K562 (cell line): ENCODE results near the gene C6orf15. TPM values are rescaled to one million over a fixed set of nuclear protein-coding genes. Genes with fewer than 3 reads are reported as not detected.

Source experiments
- ATAC-seq: fragments of 200-7000 bp; cut with Tn5 transposase; 3 replicates; pipeline ENCODE4 v1.9.1; 2020; ENCODE audit warnings: moderate library complexity
- BruUV-seq: library from RNA; stranded (reverse); fragments of 400-500 nt; replicated peaks from 2 replicates; lab custom pipeline; 2021; lab: Mats Ljungman, UMichigan
- CTCF ChIA-PET: fragments of 300-600 bp; formaldehyde crosslinking; extraction: SDS; loops from one replicate; lab custom pipeline; 2021; ENCODE audit warnings: low intra/inter-chr PET ratio; lab: Yijun Ruan, JAX
- POLR2A ChIA-PET: fragments of 300-600, 350-650 bp; sonication (Branson Sonifier 250); formaldehyde crosslinking; extraction: SDS; loops from one replicate; lab custom pipeline; 2021; ENCODE audit warnings: antibody characterized with exemption, inconsistent platforms; lab: Yijun Ruan, JAX
- DNase-seq, 4 experiments: peaks; one replicate each; pipeline versions ENCODE4 v3.0.0 to v3.0.0-alpha.2; 2011 to 2018; ENCODE audit warnings: low spot score in 3 of 4, mixed read lengths in 3 of 4; ENCODE audit errors: extremely low read depth in 1 of 4
- FAIRE-seq: peaks from 2 replicates; lab custom pipeline; 2011; peaks lifted over from hg19 to GRCh38; lab: Jason Lieb, UNC
- H2AFZ ChIP-seq: 2 replicates; pipeline ENCODE4 v1.6.0; 2011; ENCODE audit warnings: low read depth, low read length, control low read depth, inconsistent platforms
- H3K27ac ChIP-seq: fragments of 200-600 bp; 3 replicates; pipeline ENCODE4 v1.8.0; 2011; ENCODE audit warnings: low read depth, mild to moderate bottlenecking, control low read depth, inconsistent platforms, low read length, moderate library complexity, mixed read lengths; ENCODE audit errors: extremely low read depth
- H3K27me3 ChIP-seq, 2 experiments: fragments of 300-600 bp in 1 of 2; 2 replicates in 1 of 2; 3 replicates in 1 of 2; pipeline versions ENCODE4 v1.6.0 to v1.8.0; 2011; ENCODE audit warnings: inconsistent platforms in 2 of 2, low read length in 2 of 2, mild to moderate bottlenecking in 1 of 2, mixed read lengths in 1 of 2, moderate library complexity in 1 of 2; ENCODE audit not compliant: control insufficient read depth in 2 of 2, insufficient read depth in 2 of 2
- H3K36me3 ChIP-seq: fragments of 300-600 bp; 3 replicates; pipeline ENCODE4 v1.8.0; 2011; ENCODE audit warnings: mild to moderate bottlenecking, low read length, inconsistent platforms; ENCODE audit not compliant: control insufficient read depth, insufficient read depth
- H3K4me1 ChIP-seq, 2 experiments: fragments of 200-600 bp in 1 of 2; replicated peaks in 1 of 2; 2 replicates in 1 of 2; 3 replicates in 1 of 2; pipeline versions ENCODE4 v1.5.1 to v1.8.0; 2011; ENCODE audit warnings: inconsistent platforms in 2 of 2, low read length in 2 of 2, mild to moderate bottlenecking in 1 of 2, mixed read lengths in 1 of 2, moderate library complexity in 1 of 2; ENCODE audit not compliant: control insufficient read depth in 2 of 2, insufficient read depth in 2 of 2
- H3K4me2 ChIP-seq: 2 replicates; pipeline ENCODE4 v1.6.1; 2011; ENCODE audit warnings: low read length, control low read depth, inconsistent platforms, mixed read lengths; ENCODE audit not compliant: insufficient read depth
- H3K4me3 ChIP-seq: fragments of 200-600 bp; sonication (generic), shearing (Covaris generic); 2 replicates; pipeline ENCODE4 v1.5.1; 2016; ENCODE audit warnings: control low read depth, inconsistent platforms
- H3K79me2 ChIP-seq: fragments of 200-600 bp; 3 replicates; pipeline ENCODE4 v1.8.0; 2011; ENCODE audit warnings: low read length, inconsistent platforms; ENCODE audit not compliant: control insufficient read depth, insufficient read depth
- H3K9ac ChIP-seq, 2 experiments: 2 replicates each; pipeline versions ENCODE4 v1.6.0 to v1.6.1; 2011; ENCODE audit warnings: low read depth in 2 of 2, low read length in 2 of 2, control low read depth in 1 of 2, inconsistent platforms in 1 of 2, mild to moderate bottlenecking in 1 of 2, mixed read lengths in 1 of 2; ENCODE audit not compliant: insufficient read depth in 1 of 2
- H3K9me1 ChIP-seq: one replicate; pipeline ENCODE4 v1.6.0; 2011; ENCODE audit warnings: inconsistent platforms, mild to moderate bottlenecking, low read length, moderate library complexity; ENCODE audit not compliant: control insufficient read depth, insufficient read depth
- H3K9me3 ChIP-seq: replicated peaks from 2 replicates; pipeline ENCODE4 v1.5.1; 2011; ENCODE audit warnings: low read depth, low read length, inconsistent platforms; ENCODE audit not compliant: control insufficient read depth, insufficient read depth
- H4K20me1 ChIP-seq: replicated peaks from 2 replicates; pipeline ENCODE4 v1.6.1; 2011; ENCODE audit warnings: low read length, inconsistent platforms, mixed read lengths; ENCODE audit not compliant: control insufficient read depth, insufficient read depth
- CHD2 ChIP-seq: IDR thresholded peaks from 2 replicates; pipeline ENCODE4 v1.6.1; 2011; ENCODE audit warnings: low read depth, low read length
- FIP1L1 ChIP-seq: fragments of 200-400 bp; formaldehyde crosslinking; IDR thresholded peaks from 2 replicates; pipeline ENCODE4 v1.6.1; 2018; ENCODE audit warnings: mild to moderate bottlenecking, low read depth, low read length; ENCODE audit not compliant: poor library complexity, severe bottlenecking
- GATAD2A ChIP-seq: fragments of 450-650 bp; IDR thresholded peaks from 2 replicates; pipeline ENCODE4 v1.6.1; 2017
- MIER1 ChIP-seq: fragments of 450-650 bp; IDR thresholded peaks from 2 replicates; pipeline ENCODE4 v1.6.1; 2016; ENCODE audit warnings: antibody characterized with exemption, mild to moderate bottlenecking, low read depth
- NFIC ChIP-seq: fragments of 450-650 bp; IDR thresholded peaks from 2 replicates; pipeline ENCODE4 v1.6.1; 2017; ENCODE audit warnings: mild to moderate bottlenecking, inconsistent platforms
- PRPF4 ChIP-seq: fragments of 200-400 bp; formaldehyde crosslinking; IDR thresholded peaks from one replicate; pipeline ENCODE4 v1.6.1; 2017; ENCODE audit warnings: low read length, low read depth, mild to moderate bottlenecking; ENCODE audit not compliant: insufficient read depth, poor library complexity, severe bottlenecking
- RBM25 ChIP-seq: fragments of 200-400 bp; formaldehyde crosslinking; IDR thresholded peaks from 2 replicates; pipeline ENCODE4 v1.6.1; 2018; ENCODE audit warnings: low read length, low read depth, moderate library complexity; ENCODE audit not compliant: severe bottlenecking
- SP2 ChIP-seq: IDR thresholded peaks from 2 replicates; pipeline ENCODE4 v1.6.1; 2011; ENCODE audit warnings: mild to moderate bottlenecking, low read depth, low read length, moderate library complexity; ENCODE audit not compliant: poor library complexity, severe bottlenecking; ENCODE audit errors: extremely low read depth
- ZNF121 ChIP-seq: sonication (generic); formaldehyde crosslinking; conservative IDR thresholded peaks from 2 replicates; pipeline ENCODE4 v1.8.0; 2022; ENCODE audit warnings: missing genetic modification reagents
- ZNF282 ChIP-seq: sonication (generic); formaldehyde crosslinking; IDR thresholded peaks from 2 replicates; pipeline ENCODE4 v1.8.1; 2023; ENCODE audit warnings: missing genetic modification reagents
- ZNF717 ChIP-seq: fragments of 250-450 bp; sonication (Bioruptor Pico); IDR thresholded peaks from 2 replicates; pipeline ENCODE4 v1.5.0; 2021
- WGBS: fragments of 100-300 bp; shearing (Covaris generic); methylation state at CpG from one replicate; pipeline ENCODE4 v1.1.6; 2016; ENCODE audit warnings: low coverage, mixed read lengths; ENCODE audit not compliant: insufficient coverage; ENCODE audit errors: missing lambda C conversion rate; 5-methylcytosine and 5-hydroxymethylcytosine counted together
- in situ Hi-C: fragments of 300-500 bp; cut with MboI; formaldehyde crosslinking; loops from 4 replicates; pipeline ENCODE4 v1.15.0; 2018; ENCODE audit warnings: inconsistent platforms, mixed read lengths
- intact Hi-C: fragments of 100-400 bp; cut with micrococcal nuclease; formaldehyde crosslinking; loops from 2 replicates; pipeline ENCODE4 v1.14.2; 2022
- polyA plus RNA-seq, 8 experiments: library from polyadenylated mRNA; depleted of rRNA in 4 of 8; stranded (reverse) in 5 of 8; unstranded in 3 of 8; fragments of >200 nt; fragmentation: Nextera tagmentation in 2 of 8; fragmentation: Illumina TruSeq in 1 of 8; extraction: Ambion mirVana in 2 of 8; extraction: Trizol in 1 of 8; gene quantifications; 2 replicates each; pipeline versions ENCODE4 v1.2.1 to v1.2.3, GENCODE V29; 2011 to 2014; ENCODE audit warnings: inconsistent platforms in 1 of 8, missing spikeins in 1 of 8
- total RNA-seq, 7 experiments: library from RNA; depleted of rRNA in 6 of 7; stranded (reverse); fragments of >200 nt in 6 of 7; fragmentation: Illumina TruSeq in 2 of 7; extraction: Trizol in 2 of 7; gene quantifications; 2 replicates each; pipeline versions ENCODE4 v1.2.1 to v1.2.3, GENCODE V29; 2011 to 2021; ENCODE audit warnings: low replicate concordance in 1 of 7
- TF ChIP-seq, protein P1 (sequence below): fragments of 450-650 bp; IDR thresholded peaks from 2 replicates; pipeline ENCODE4 v1.6.1; 2016
- TF ChIP-seq, protein P2 (sequence below): fragments of 250-450 bp; sonication (Bioruptor Pico); IDR thresholded peaks from 2 replicates; pipeline ENCODE4 v1.4.0; 2020; ENCODE audit warnings: mild to moderate bottlenecking

C6orf15 gene
- total and polyA plus RNA-seq, 9 of the 15 experiments (the other 6 are each of a cell fraction or from before 2014, with no cell fraction given) = not detected

DNA sequence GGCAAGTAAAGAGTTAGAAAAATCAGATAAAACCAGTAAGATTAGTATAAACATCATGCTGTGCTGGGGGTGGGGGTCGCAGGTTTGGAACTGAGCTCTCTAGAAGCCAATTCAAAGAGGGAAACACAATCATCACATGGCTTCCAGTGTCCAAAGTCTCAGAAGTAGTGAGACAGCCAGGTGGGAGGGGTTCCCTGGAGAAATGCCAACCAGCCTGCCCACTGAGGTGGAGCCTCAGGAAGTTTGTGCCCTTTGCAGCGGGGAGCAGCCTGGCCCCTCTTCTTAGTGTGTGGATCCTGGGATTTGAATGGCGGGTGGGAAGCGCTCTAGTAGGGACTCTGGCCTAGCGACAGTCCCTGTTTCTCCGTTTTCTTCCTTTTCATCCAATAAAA lies 21.4 kb downstream of the C6orf15 start:
- H2AFZ ChIP-seq = peak overlapping the region; percentile 41
- no peaks in the 10 kb centered on the region for H3K9me3 ChIP-seq
- no peak overlapping the region for H3K4me3 ChIP-seq
- H3K79me2 ChIP-seq = no peaks in the 10 kb centered on the region
- TF ChIP-seq SP2 (no peak), MIER1 (no peak), NFIC (peak; percentile 55)
- CTCF ChIA-PET = interaction anchor here (0.5 kb wide), 1 partner anchor 101 kb away, joined by 3 read pairs; no protein-coding TSS in a partner anchor
- POLR2A ChIA-PET = interaction anchor here (0.5 kb wide), 1 partner anchor 69 kb away, joined by 4 read pairs; no protein-coding TSS in a partner anchor
- ATAC-seq = no peak
- peaks cover 0 to 9% of the 10 kb centered on the region in 2 experiments; a peak in 2 of 5 replicates for H3K27me3 ChIP-seq
- no peaks in the 10 kb centered on the region for H3K36me3 ChIP-seq
- BruUV-seq = no TSS peak
- intact Hi-C loops (no loop called here), in situ Hi-C loops (no loop called here)
- no peaks in the 10 kb centered on the region for H4K20me1 ChIP-seq
- no peak for FAIRE-seq
- no peak overlapping the region for H3K4me2 ChIP-seq
- DNase-seq = no peak
- peaks cover 5 to 16% of the 10 kb centered on the region in 2 experiments for H3K4me1 ChIP-seq
- 61% methylated on average over 6 of the region's 6 CpGs for WGBS
- H3K27ac ChIP-seq = no peak overlapping the region
- H3K9ac ChIP-seq = no peak overlapping the region
- no peaks in the 10 kb centered on the region for H3K9me1 ChIP-seq

DNA sequence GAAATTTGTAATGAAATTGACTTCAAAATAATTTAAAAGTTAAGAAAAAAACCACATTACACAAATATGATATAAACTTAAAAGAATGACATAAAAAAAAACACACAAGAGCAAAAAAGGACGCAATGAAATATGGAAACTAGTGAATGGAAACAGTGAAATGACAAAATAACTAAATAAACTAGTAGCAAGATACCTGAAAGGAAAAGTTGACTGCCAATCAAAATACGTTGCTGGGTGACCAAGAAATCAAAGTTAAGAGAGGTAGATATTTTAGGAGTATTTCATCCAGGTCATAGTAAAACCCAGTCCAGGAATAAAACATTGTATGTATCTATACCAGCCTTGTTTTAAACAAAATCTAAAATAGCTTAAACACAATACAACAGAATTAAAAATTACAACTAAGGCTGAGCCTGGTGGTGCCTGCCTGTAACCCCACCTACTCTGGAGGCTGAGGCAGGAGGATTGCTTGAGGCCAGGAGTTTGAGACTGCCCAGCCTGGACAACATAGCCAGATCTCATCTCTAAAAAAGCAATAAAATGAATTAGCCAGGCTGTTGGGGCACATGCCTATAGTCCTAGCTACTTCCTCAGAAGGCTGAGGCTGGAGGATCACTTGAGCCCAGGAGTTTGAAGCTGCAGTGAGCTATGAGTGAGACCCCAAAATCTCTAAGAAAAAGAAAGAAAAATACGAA lies 22.0 kb downstream of the C6orf15 start:
- Histone ChIP-seq H3K27ac (no peak overlapping the region), H4K20me1 (no peaks in the 10 kb centered on the region), H3K9me3 (no peaks in the 10 kb centered on the region), H3K27me3 (peaks cover 0 to 6% of the 10 kb centered on the region in 2 experiments; a peak in 2 of 5 replicates), H3K9me1 (no peaks in the 10 kb centered on the region), H3K79me2 (no peaks in the 10 kb centered on the region), H3K4me2 (no peak overlapping the region), H3K9ac (no peak overlapping the region), H3K4me3 (no peak overlapping the region), H3K4me1 (peaks cover 6 to 16% of the 10 kb centered on the region in 2 experiments), H3K36me3 (no peaks in the 10 kb centered on the region), H2AFZ (0 out of 2 replicates have a peak overlapping the region, but pooled peaks have one; percentile 41)
- 25% methylated on average over 3 of the region's 3 CpGs for WGBS
- intact Hi-C loops = no loop called here
- ATAC-seq (no peak), DNase-seq (no peak), FAIRE-seq (no peak)
- ChIA-PET CTCF (interaction anchor here (0.5 to 0.7 kb wide), 2 partner anchors 102 to 645 kb away, joined by 3 read pairs; no protein-coding TSS in a partner anchor), POLR2A (no interaction called here)
- in situ Hi-C loops = no loop called here
- BruUV-seq = no TSS peak
- TF ChIP-seq, protein P1, sequence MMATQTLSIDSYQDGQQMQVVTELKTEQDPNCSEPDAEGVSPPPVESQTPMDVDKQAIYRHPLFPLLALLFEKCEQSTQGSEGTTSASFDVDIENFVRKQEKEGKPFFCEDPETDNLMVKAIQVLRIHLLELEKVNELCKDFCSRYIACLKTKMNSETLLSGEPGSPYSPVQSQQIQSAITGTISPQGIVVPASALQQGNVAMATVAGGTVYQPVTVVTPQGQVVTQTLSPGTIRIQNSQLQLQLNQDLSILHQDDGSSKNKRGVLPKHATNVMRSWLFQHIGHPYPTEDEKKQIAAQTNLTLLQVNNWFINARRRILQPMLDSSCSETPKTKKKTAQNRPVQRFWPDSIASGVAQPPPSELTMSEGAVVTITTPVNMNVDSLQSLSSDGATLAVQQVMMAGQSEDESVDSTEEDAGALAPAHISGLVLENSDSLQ = peak; percentile 78
- no peak for TF ChIP-seq GATAD2A
- TF ChIP-seq ZNF717 (CRISPR knock-in tag) = no peak
- TF ChIP-seq, protein P2, sequence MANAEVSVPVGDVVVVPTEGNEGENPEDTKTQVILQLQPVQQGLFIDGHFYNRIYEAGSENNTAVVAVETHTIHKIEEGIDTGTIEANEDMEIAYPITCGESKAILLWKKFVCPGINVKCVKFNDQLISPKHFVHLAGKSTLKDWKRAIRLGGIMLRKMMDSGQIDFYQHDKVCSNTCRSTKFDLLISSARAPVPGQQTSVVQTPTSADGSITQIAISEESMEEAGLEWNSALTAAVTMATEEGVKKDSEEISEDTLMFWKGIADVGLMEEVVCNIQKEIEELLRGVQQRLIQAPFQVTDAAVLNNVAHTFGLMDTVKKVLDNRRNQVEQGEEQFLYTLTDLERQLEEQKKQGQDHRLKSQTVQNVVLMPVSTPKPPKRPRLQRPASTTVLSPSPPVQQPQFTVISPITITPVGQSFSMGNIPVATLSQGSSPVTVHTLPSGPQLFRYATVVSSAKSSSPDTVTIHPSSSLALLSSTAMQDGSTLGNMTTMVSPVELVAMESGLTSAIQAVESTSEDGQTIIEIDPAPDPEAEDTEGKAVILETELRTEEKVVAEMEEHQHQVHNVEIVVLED (CRISPR knock-in tag) = no peak
- no peak for TF ChIP-seq FIP1L1
- TF ChIP-seq RBM25 = peak; percentile 61
- TF ChIP-seq ZNF282 = no peak
- TF ChIP-seq ZNF121 (CRISPR knock-in tag) = peak; percentile 88
- no peak for TF ChIP-seq CHD2
- TF ChIP-seq PRPF4 = no peak
